Renal cortical epithelial cell (primary cell): ENCODE measurements around the gene KIR3DL2. TPM values are rescaled to one million over a fixed set of nuclear protein-coding genes. Genes with fewer than 3 reads are reported as not detected.
"Not testable (repeated sequence)": the region's sequence is repeated elsewhere in the genome, so short reads cannot be mapped to it uniquely, and the experiment has no call there.

Source experiments
- DNase-seq: peaks from one replicate; pipeline ENCODE4 v3.0.0-alpha.2; 2011; ENCODE audit warnings: low read depth
- total RNA-seq: library from RNA; depleted of rRNA; stranded (reverse); fragments of >200 nt; gene quantifications from 2 replicates; pipeline ENCODE4 v1.2.3, GENCODE V29; 2014

The KIR3DL2 gene
- not detected in 2 replicates for total RNA-seq

- DNase-seq, result not testable (repeated sequence)
These were observed at the start of gene KIR3DL2 for GRCh38 chr19:54850061-54850640. TSS of gene KIR3DL2 (plus strand) at chr19:54850443. CDS start at chr19:54850476, 33 bp downstream.

GRCh38 chr19:54803410-54803809 lies 46.8 kb upstream of the KIR3DL2 start, which contains the start of gene KIR2DL4:
TSS of gene KIR2DL4 (plus strand) at chr19:54803610. CDS start at chr19:54803652, 42 bp downstream.
- no peak for DNase-seq

DNA sequence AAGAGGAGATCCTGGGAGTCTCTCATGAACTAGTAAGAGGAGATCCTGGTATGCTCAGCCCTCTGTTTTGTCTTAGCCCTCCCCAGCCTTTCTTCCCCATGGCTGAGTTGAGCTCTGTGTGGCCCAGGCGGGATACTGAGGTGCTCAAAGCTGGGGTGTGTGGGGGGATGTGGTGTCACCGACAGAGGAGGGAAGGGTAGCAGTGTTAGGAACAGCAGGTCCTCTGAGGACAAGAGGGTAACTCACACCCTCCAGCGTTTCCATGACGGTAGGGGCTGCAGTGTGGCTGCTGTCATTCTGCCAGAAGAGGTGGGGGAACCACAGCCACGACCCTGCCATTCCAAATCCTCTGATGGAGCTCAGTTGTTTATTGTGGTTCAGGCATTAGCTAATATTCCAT lies 46.1 kb upstream of the KIR3DL2 start:
- DNase-seq, result no peak

DNA sequence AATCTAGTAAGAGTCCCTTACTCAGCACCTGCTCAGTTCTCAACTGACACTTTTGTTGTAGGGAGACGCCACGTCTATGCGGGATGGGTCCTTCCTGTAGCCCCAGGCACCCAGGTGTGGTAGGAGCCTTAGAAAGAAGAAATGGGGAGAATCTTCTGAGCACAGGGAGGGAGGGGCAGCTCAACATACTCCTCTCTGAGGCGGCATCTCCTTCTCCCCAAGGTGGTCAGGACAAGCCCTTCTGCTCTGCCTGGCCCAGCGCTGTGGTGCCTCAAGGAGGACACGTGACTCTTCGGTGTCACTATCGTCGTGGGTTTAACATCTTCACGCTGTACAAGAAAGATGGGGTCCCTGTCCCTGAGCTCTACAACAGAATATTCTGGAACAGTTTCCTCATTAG lies 45.7 kb upstream of the KIR3DL2 start:
- DNase-seq, result no peak

DNA sequence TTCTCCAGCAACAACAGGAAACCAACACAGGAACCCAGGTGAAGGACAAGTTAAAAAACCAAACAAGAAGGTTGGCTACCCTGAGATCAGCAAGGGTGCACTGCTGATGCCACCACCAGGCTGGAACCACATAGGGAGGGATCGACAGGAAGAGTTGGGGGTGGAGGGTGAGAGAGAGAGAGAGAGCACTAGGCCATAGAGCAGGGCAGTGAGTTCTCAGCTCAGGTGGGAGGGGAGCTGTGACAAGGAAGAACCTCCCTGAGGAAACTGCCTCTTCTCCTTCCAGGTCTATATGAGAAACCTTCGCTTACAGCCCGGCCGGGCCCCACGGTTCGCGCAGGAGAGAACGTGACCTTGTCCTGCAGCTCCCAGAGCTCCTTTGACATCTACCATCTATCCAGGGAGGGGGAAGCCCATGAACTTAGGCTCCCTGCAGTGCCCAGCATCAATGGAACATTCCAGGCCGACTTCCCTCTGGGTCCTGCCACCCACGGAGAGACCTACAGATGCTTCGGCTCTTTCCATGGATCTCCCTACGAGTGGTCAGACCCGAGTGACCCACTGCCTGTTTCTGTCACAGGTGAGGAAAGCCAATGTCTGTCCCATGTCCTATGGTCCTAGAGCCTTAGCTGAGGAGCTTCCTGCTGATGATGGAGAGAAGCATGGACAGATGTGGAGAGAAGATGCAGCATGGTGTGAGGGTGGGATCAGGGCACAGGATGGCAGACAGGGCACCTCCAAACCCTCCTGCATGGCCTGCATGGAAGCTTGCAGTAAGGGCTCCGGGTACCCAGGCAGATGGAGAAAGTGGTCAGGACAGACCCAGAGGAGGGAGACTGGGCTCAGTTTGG lies 44.4 kb upstream of the KIR3DL2 start:
- no peak for DNase-seq

- DNase-seq, result no peak
These were observed 43.8 kb upstream of the KIR3DL2 start for GRCh38 chr19:54806516-54806838.

- DNase-seq, result not testable (repeated sequence)
These were observed 35.7 kb upstream of the KIR3DL2 start for GRCh38 chr19:54814571-54814970.

- not testable (repeated sequence) for DNase-seq
These were observed 34.0 kb upstream of the KIR3DL2 start, which contains the start of gene KIR3DL1 for GRCh38 chr19:54816251-54816650. TSS of gene KIR3DL1 (plus strand) at chr19:54816468.

DNA sequence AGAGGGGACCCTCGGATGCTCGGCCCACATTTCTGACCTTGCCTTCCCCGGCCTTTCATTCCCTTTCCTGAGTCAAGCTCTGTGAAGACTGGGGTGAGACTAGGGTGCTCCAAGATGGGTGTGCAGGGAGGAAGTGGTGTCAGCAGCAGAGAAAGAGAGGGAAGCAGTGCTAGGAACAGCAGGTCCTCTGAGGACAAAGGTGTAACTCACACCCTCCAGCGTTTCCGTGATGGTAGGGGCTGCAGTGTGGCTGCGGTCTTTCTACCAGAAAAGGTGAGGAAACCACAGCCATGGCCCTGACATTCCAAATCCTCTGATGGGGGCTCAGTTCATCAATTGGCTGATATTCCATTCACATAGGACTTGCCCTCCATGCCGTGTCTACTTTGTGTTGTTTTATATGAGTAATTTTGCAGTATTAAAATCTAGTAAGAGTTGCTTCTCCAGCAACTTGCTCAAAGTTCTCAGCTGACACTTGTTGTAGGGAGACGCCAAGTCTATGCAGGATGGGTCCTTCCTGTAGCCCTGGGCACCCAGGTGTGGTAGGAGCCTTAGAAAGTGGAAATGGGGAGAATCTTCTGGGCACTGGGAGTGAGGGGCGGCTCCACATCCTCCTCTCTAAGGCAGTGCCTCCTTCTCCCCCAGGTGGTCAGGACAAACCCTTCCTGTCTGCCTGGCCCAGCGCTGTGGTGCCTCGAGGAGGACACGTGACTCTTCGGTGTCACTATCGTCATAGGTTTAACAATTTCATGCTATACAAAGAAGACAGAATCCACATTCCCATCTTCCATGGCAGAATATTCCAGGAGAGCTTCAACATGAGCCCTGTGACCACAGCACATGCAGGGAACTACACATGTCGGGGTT lies 32.3 kb upstream of the KIR3DL2 start:
- no peak for DNase-seq

GRCh38 chr19:54824416-54824815 lies 25.8 kb upstream of the KIR3DL2 start:
- not testable (repeated sequence) for DNase-seq

GRCh38 chr19:54825326-54825725 lies 24.9 kb upstream of the KIR3DL2 start:
- DNase-seq, result not testable (repeated sequence)

DNA sequence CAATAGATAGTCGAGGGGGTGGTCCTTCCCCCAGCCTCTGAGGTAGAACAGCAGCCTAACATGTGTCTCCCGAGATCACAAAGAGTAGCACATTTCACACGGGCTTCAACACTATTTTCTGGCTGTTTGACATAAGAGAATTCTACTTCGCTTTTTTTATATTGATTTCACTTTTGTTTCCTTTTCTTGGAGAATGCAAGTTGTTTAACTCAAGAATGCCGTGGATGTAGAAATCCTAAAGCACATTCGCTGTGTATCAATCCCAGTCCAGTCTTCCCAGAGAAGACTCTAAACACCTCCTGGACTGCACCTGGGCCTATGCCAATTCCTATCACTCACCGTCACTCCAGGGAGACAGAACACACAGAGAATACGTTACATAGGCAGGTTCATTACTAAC lies 22.2 kb upstream of the KIR3DL2 start:
- DNase-seq, result not testable (repeated sequence)

DNA sequence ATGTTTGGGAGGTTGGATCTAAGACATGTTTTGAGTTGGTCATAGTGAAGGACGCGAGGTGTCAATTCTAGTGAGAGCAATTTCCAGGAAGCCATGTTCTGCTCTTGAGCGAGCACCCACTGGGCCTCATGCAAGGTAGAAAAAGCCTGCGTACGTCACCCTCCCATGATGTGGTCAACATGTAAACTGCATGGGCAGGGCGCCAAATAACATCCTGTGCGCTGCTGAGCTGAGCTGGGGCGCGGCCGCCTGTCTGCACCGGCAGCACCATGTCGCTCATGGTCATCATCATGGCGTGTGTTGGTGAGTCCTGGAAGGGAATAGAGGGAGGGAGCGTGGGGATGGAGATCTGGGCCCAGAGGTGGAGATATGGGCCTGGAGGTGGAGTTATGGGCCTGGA lies 17.7 kb upstream of the KIR3DL2 start, which contains the start of gene KIR2DS4:
Gene KIR2DS4 (plus strand): TSS at position 181 of the 400 bp plus-strand sequence.
- not testable (repeated sequence) for DNase-seq

- not testable (repeated sequence) for DNase-seq
These were observed 15.1 kb upstream of the KIR3DL2 start for GRCh38 chr19:54835126-54835525.

GRCh38 chr19:54837522-54837921 lies 12.7 kb upstream of the KIR3DL2 start:
- DNase-seq, result not testable (repeated sequence)

DNA sequence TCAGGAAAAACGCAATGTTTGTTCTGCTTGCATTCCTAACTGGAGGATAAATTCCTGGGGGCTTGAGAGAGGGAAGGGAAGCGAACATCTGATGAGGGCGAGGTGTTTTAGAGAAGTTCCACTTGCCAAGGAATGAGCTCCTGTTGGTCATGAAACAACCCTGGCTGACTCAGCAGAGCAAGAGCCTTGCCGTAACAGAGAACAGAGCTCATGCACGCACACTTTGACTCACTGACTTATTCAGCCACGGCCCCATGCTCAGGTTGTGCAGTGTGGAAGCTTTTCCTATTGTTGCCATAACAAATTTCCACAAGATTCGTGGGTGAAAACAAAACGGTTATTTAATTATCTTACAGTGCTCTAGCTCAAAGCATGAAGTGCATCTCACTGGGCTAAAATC lies 7.1 kb upstream of the KIR3DL2 start:
- DNase-seq, result not testable (repeated sequence)

- no peak for DNase-seq
These were observed 687 bp downstream of the KIR3DL2 start for GRCh38 chr19:54850930-54851329.

- DNase-seq, result no peak
These were observed 1.1 kb downstream of the KIR3DL2 start for GRCh38 chr19:54851353-54851752.

- DNase-seq, result not testable (repeated sequence)
These were observed 5.0 kb downstream of the KIR3DL2 start for GRCh38 chr19:54855241-54855640.

- not testable (repeated sequence) for DNase-seq
These were observed 8.2 kb downstream of the KIR3DL2 start for GRCh38 chr19:54858476-54858875.

DNA sequence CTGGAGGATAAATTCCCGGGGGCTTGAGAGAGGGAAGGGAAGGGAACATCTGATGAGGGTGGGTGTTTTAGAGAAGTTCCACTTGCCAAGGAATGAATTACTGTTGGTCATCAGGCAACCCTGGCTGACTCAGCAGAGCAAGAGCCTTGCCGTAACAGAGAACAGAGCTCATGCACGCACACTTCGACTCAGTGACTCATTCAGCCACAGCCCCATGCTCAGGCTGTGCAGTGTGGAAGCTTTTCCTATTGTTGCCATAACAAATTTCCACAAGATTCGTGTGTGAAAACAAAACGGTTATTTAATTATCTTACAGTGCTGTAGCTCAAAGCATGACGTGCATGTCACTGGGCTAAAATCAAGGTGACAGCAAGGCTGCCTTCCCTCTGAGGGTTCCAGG lies 9.2 kb downstream of the KIR3DL2 start:
- not testable (repeated sequence) for DNase-seq

DNA sequence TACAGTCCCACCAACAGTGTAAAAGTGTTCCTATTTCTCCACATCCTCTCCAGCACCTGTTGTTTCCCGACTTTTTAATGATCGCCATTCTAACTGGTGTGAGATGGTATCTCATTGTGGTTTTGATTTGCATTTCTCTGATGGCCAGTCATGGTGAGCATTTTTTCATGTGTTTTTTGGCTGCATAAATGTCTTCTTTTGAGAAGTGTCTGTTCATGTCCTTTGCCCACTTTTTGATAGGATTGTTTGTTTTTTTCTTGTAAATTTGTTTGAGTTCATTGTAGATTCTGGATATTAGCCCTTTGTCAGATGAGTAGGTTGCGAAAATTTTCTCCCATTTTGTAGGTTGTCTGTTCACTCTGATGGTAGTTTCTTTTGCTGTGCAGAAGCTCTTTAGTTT lies 13.2 kb downstream of the KIR3DL2 start:
- not testable (repeated sequence) for DNase-seq
